Right hindlimb (tissue), 1 donor: ENCODE results near the gene RFX6.

ENCODE experiments used
- DNase-seq: peaks from one replicate; pipeline ENCODE4 v3.0.0-alpha.2; 2018

RFX6 gene

GRCh38 chr6:116974526-116975316 lies 97.7 kb downstream of the RFX6 start:
- no peak for DNase-seq

GRCh38 chr6:116975600-116975999 lies 98.6 kb downstream of the RFX6 start:
- no peak for DNase-seq

GRCh38 chr6:116979560-116979959 lies 102.5 kb downstream of the RFX6 start:
- no peak for DNase-seq
